ENCODE data around the gene FARP1. TPM values are rescaled to one million over a fixed set of nuclear protein-coding genes. Genes with fewer than 3 reads are reported as not detected.
A peak's percentile ranks its signal among the peaks of the same experiment; 100 is the strongest.

Gene FARP1
- total and polyA plus RNA-seq, 2 donors = 30.6 to 81.7 TPM

GRCh38 chr13:98496966-98497365 is 354.1 kb downstream of the FARP1 start:
- peaks cover 7% of the 10 kb centered on the region for H3K4me1 ChIP-seq (ENCODE audit: insufficient read depth)
- no peak overlapping the region for H3K4me3 ChIP-seq (ENCODE audit: low read depth, low read length)
- DNase-seq (ENCODE audit: extremely low spot score) = no peak
- peak overlapping the region; percentile 91 for H3K27ac ChIP-seq (ENCODE audit: low read depth)
- 69% methylated on average over 8 of the region's 8 CpGs for WGBS
- H3K36me3 ChIP-seq (ENCODE audit: insufficient read depth) = no peaks in the 10 kb centered on the region

GRCh38 chr13:98500963-98501421 is 358.1 kb downstream of the FARP1 start:
- Histone ChIP-seq H3K4me1 (ENCODE audit: insufficient read depth) (peaks cover 7% of the 10 kb centered on the region), H3K4me3 (ENCODE audit: low read depth, low read length) (no peak overlapping the region), H3K27ac (ENCODE audit: low read depth) (no peak overlapping the region), H3K36me3 (ENCODE audit: insufficient read depth) (no peaks in the 10 kb centered on the region)
- WGBS = 96% methylated on average over 10 of the region's 10 CpGs
- DNase-seq (ENCODE audit: extremely low spot score) = no peak

GRCh38 chr13:98503175-98504028 is 360.5 kb downstream of the FARP1 start:
- peaks cover 3% of the 10 kb centered on the region for H3K4me1 ChIP-seq (ENCODE audit: insufficient read depth)
- WGBS = 38% methylated on average over 10 of the region's 10 CpGs
- H3K36me3 ChIP-seq (ENCODE audit: insufficient read depth) = no peaks in the 10 kb centered on the region
- DNase-seq (ENCODE audit: extremely low spot score) = no peak
- no peak overlapping the region for H3K4me3 ChIP-seq (ENCODE audit: low read depth, low read length)
- H3K27ac ChIP-seq (ENCODE audit: low read depth) = no peak overlapping the region

DNA sequence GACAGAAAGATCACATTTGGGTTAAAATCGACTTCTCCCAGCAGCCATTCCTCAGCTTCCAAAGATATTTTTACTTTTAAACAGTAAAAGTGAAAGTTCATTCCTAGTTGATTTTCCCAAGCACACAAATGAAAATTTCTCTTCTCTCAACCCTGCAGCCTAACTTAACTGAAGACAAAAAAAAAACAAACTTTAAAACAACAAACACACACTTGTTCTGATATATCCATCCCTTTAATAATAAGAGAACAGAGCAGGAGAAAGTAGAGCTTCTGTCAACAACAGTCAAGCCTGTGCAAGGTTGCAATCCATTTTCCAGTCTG is 361.1 kb downstream of the FARP1 start:
- no peak for DNase-seq (ENCODE audit: extremely low spot score)
- H3K4me1 ChIP-seq (ENCODE audit: insufficient read depth) = peaks cover 3% of the 10 kb centered on the region
- no peak overlapping the region for H3K4me3 ChIP-seq (ENCODE audit: low read depth, low read length)
- no peaks in the 10 kb centered on the region for H3K36me3 ChIP-seq (ENCODE audit: insufficient read depth)
- H3K27ac ChIP-seq (ENCODE audit: low read depth) = no peak overlapping the region
- WGBS = 24% methylated on average over 1 of the region's 1 CpG

DNA sequence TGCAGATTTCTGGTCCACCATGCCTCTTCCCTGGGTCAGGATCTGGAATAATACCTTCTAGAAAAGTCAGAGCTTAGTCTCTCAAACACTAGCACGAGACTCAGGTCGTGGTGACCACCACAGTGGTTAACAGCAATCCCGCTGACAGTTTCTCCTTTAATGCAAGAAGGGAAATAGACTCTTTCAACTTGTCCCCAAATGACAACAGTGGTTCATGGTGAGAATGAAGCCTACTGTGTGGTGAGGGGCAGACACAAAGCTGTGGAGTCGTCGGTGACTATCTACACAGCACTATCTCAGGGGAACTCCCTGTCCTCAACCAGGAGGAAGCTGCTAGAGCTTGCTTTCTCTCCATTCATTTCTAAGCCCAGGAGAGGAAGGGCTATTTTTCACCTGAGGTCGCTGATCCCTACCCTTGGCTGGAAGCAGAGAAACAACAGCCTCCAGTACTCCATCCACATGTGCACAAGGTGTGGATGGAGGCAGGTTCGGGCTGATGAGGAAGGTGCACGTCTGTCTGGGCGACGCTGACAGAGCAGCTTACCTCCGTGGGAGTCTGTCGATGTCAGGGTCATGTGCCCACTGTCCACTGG is 361.6 kb downstream of the FARP1 start:
- Histone ChIP-seq H3K27ac (ENCODE audit: low read depth) (no peak overlapping the region), H3K36me3 (ENCODE audit: insufficient read depth) (no peaks in the 10 kb centered on the region), H3K4me1 (ENCODE audit: insufficient read depth) (peaks cover 3% of the 10 kb centered on the region), H3K4me3 (ENCODE audit: low read depth, low read length) (no peak overlapping the region)
- 83% methylated on average over 12 of the region's 12 CpGs for WGBS
- no peak for DNase-seq (ENCODE audit: extremely low spot score)

Small RNA genes lying within 50 kb of the gene (small RNA-seq; reads per million reads assigned to genes)
- not detected for gene MIR3170

Other genes with a start within 250 kb of the FARP1 start
- gene IPO5, start 189.4 kb upstream of the FARP1 start, total RNA-seq = 164 TPM
- gene IPO5, start 189.4 kb upstream of the FARP1 start, polyA plus RNA-seq = 58.9 TPM
- gene RNF113B, start 34.2 kb downstream of the FARP1 start, total RNA-seq = not detected
- not detected for gene RNF113B, start 34.2 kb downstream of the FARP1 start, polyA plus RNA-seq

Data from urinary bladder (tissue), 4 donors.